Measurements from ENCODE around the gene NOXA1. TPM values are rescaled to one million over a fixed set of nuclear protein-coding genes. Genes with fewer than 3 reads are reported as not detected.

Gene NOXA1
- polyA plus RNA-seq, 1 donor (not counting 4 experiments of a cell fraction or from before 2014, with no cell fraction given) = 0.09 TPM

- Histone ChIP-seq H3K4me2 (ENCODE audit: control insufficient read depth, extremely low read depth, insufficient read depth, low read depth, low read length) (no peak overlapping the region), H3K36me3 (ENCODE audit: control insufficient read depth in 2 of 2, extremely low read depth in 1 of 2, insufficient read depth in 2 of 2, low read length in 2 of 2) (peaks cover 0 to 4% of the 10 kb centered on the region in 2 experiments), H3K9me1 (ENCODE audit: control insufficient read depth, extremely low read depth, insufficient read depth, low read length) (no peaks in the 10 kb centered on the region), H4K20me1 (ENCODE audit: control insufficient read depth, extremely low read depth, insufficient read depth, low read length) (no peaks in the 10 kb centered on the region), H3K9me3 (ENCODE audit: control insufficient read depth, low read depth, low read length) (no peaks in the 10 kb centered on the region), H2AFZ (ENCODE audit: control insufficient read depth, low read length) (no peak overlapping the region), H3K27me3 (ENCODE audit: control insufficient read depth, extremely low read depth, insufficient read depth, low read length) (peaks cover 15% of the 10 kb centered on the region), H3K79me2 (ENCODE audit: control insufficient read depth, insufficient read depth, low read length) (peaks cover 7% of the 10 kb centered on the region), H3K4me3 (ENCODE audit: control insufficient read depth in 2 of 3, extremely low read depth in 1 of 3, insufficient read depth in 2 of 3, low read depth in 1 of 3, low read length in 3 of 3) (no peak overlapping the region), H3K4me1 (ENCODE audit: control insufficient read depth, extremely low read depth, insufficient read depth, low read length) (peaks cover 10% of the 10 kb centered on the region), H3K27ac (ENCODE audit: control insufficient read depth, insufficient read depth, low read length) (no peak overlapping the region), H3K9ac (ENCODE audit: control insufficient read depth, extremely low read depth, insufficient read depth, low read length) (no peak overlapping the region)
- FAIRE-seq (no peak), DNase-seq (ENCODE audit: low read depth, low spot score) (no peak)
- TF ChIP-seq EZH2 (IDR thresholded peaks at IDR 0.05; ENCODE audit: low read length) = no peak
- dilution Hi-C loops (cut with MboI; ENCODE audit: extremely low pct_ligation_motif_present, low sequenced_read_pairs) = no loop called here
Measured at GRCh38 chr9:137461663-137462395, 38.6 kb downstream of the NOXA1 start.

GRCh38 chr9:137462396-137462985 is 39.3 kb downstream of the NOXA1 start:
- H3K9me3 ChIP-seq (ENCODE audit: control insufficient read depth, low read depth, low read length) = no peaks in the 10 kb centered on the region
- DNase-seq (ENCODE audit: low read depth, low spot score) (no peak), FAIRE-seq (no peak)
- H3K27ac ChIP-seq (ENCODE audit: control insufficient read depth, insufficient read depth, low read length) = no peak overlapping the region
- no peak overlapping the region for H2AFZ ChIP-seq (ENCODE audit: control insufficient read depth, low read length)
- TF ChIP-seq EZH2 (IDR thresholded peaks at IDR 0.05; ENCODE audit: low read length) (no peak), CTCF (optimal IDR thresholded peaks at IDR 0.05 in 1 of 3, IDR thresholded peaks at IDR 0.05 in 1 of 3, conservative IDR thresholded peaks at IDR 0.05 in 1 of 3; ENCODE audit: extremely low read depth in 1 of 3, insufficient read depth in 2 of 3, low read length in 3 of 3) (no peak)
- no peak overlapping the region for H3K4me2 ChIP-seq (ENCODE audit: control insufficient read depth, extremely low read depth, insufficient read depth, low read depth, low read length)
- H3K4me1 ChIP-seq (ENCODE audit: control insufficient read depth, extremely low read depth, insufficient read depth, low read length) = peaks cover 10% of the 10 kb centered on the region
- dilution Hi-C loops (cut with MboI; ENCODE audit: extremely low pct_ligation_motif_present, low sequenced_read_pairs) = no loop called here
- no peaks in the 10 kb centered on the region for H3K36me3 ChIP-seq (ENCODE audit: control insufficient read depth in 2 of 2, extremely low read depth in 1 of 2, insufficient read depth in 2 of 2, low read length in 2 of 2)
- H4K20me1 ChIP-seq (ENCODE audit: control insufficient read depth, extremely low read depth, insufficient read depth, low read length) = no peaks in the 10 kb centered on the region
- peaks cover 7% of the 10 kb centered on the region for H3K79me2 ChIP-seq (ENCODE audit: control insufficient read depth, insufficient read depth, low read length)
- no peak overlapping the region for H3K4me3 ChIP-seq (ENCODE audit: control insufficient read depth in 2 of 3, extremely low read depth in 1 of 3, insufficient read depth in 2 of 3, low read depth in 1 of 3, low read length in 3 of 3)
- peaks cover 15% of the 10 kb centered on the region for H3K27me3 ChIP-seq (ENCODE audit: control insufficient read depth, extremely low read depth, insufficient read depth, low read length)
- no peaks in the 10 kb centered on the region for H3K9me1 ChIP-seq (ENCODE audit: control insufficient read depth, extremely low read depth, insufficient read depth, low read length)
- H3K9ac ChIP-seq (ENCODE audit: control insufficient read depth, extremely low read depth, insufficient read depth, low read length) = no peak overlapping the region

All from keratinocyte (primary cell).